AG09319 (cell line): Measurements from ENCODE around the gene LRFN3.

ENCODE experiments used
- DNase-seq: peaks from one replicate; pipeline ENCODE4 v3.0.0-alpha.2; 2010; ENCODE audit warnings: low read depth; ENCODE audit errors: extremely low read depth
- TF ChIP-seq, protein P1 (sequence below): IDR thresholded peaks from 2 replicates; pipeline ENCODE4 v1.5.1; 2011; ENCODE audit warnings: low read depth, mild to moderate bottlenecking, inconsistent platforms, low read length, moderate library complexity

Gene LRFN3

DNA sequence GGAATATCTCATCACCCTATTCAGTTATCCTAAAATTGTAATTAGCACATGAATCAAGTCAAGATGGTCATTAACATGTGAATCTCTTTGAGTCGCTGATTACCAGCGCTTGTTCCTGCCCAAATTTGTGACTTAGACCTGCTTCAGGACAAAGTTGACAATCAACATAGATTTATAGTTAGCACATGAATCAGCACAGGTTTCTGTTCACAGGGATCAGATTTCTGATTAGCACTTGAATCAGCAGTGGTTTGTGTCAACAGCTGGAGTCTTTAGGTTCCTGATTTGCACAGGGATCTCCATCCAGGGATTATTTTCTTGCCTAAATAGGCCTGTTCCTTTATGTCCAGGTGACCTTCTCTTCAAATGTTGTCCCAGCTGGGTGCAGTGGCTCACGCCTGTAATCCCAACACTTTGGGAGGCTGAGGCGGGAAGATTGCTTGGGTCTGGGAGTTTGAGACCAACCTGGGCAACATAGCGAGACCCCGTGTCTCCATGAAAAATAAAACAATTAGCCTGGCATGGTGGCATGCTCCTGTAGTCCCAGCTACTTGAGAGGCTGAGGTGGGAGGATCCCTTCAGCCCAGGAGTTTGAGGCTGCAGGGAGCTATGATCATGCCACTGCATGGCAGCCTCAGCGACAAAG lies 3.8 kb upstream of the LRFN3 start:
- no peak for DNase-seq
- TF ChIP-seq, protein P1, sequence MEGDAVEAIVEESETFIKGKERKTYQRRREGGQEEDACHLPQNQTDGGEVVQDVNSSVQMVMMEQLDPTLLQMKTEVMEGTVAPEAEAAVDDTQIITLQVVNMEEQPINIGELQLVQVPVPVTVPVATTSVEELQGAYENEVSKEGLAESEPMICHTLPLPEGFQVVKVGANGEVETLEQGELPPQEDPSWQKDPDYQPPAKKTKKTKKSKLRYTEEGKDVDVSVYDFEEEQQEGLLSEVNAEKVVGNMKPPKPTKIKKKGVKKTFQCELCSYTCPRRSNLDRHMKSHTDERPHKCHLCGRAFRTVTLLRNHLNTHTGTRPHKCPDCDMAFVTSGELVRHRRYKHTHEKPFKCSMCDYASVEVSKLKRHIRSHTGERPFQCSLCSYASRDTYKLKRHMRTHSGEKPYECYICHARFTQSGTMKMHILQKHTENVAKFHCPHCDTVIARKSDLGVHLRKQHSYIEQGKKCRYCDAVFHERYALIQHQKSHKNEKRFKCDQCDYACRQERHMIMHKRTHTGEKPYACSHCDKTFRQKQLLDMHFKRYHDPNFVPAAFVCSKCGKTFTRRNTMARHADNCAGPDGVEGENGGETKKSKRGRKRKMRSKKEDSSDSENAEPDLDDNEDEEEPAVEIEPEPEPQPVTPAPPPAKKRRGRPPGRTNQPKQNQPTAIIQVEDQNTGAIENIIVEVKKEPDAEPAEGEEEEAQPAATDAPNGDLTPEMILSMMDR = no peak

DNA sequence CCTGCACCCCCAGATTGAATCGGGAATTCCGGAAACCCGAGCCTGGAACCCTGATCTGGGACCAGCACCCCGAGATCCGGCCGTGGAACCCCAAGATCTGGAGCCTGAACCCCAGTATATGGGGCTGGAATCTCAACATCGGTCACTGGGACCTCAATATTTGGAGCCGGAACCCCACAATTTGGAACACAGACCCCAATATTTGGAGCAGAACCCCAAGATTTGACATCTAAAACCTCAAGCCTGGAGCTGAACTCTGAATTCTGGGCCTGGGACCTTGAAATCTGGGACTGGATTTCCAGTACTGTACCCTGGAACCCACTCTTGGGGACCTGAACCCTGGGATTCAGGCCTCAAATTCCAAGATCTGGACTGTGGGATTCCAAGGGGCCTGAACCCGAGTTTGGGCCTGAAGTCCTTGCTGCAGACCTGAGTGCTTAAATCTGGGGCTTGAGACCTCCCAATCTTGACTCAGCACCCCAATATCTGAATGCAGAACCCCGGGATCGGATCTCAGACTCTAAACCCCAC lies 629 bp downstream of the LRFN3 start:
- TF ChIP-seq, protein P1 = no peak
- DNase-seq = no peak

DNA sequence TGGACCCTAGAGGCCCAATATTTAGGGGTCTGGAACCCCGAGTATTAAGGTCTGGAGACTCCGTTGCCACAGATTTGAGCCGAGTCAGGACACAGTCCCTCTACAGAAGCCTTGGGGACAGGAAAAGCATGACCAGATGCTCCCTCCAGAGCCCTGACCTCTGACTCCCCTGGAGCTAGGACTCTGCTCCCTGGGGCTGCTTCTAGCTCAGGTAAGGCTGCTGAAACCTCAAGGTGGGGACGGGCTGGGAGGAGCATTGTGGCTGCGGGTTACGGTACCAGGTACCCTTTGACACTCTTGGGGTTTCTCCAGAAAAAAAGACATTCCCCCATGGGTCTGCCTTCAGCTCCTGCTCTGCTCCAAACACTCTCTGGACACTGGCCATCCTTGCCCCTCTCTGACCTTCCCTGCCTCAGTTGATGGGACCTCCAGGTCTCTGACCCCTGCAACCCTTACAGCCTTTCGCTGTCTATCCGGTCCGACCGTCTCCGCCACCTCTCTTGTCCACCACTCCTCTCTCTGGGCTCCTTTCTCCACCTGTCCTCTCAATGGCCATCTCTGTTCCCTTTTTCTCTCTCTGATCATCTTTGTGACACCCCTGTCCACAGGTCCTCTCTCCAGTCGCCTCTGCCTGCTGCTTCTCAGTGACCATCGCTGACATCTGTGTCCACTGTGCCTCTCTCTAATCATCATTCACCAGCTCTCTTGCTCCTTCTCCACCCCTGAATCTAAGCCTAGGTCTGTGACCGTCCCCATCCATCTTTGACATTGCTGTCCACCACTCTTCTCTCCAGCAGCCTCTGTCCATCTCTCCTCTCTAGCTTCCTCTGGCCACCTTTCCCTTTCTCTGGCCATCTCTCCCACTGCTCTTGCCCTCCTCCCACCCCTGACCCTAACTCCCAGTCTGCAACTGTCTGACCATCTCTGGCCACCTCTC lies 1.4 kb downstream of the LRFN3 start:
- TF ChIP-seq, protein P1 = no peak
- DNase-seq = no peak

DNA sequence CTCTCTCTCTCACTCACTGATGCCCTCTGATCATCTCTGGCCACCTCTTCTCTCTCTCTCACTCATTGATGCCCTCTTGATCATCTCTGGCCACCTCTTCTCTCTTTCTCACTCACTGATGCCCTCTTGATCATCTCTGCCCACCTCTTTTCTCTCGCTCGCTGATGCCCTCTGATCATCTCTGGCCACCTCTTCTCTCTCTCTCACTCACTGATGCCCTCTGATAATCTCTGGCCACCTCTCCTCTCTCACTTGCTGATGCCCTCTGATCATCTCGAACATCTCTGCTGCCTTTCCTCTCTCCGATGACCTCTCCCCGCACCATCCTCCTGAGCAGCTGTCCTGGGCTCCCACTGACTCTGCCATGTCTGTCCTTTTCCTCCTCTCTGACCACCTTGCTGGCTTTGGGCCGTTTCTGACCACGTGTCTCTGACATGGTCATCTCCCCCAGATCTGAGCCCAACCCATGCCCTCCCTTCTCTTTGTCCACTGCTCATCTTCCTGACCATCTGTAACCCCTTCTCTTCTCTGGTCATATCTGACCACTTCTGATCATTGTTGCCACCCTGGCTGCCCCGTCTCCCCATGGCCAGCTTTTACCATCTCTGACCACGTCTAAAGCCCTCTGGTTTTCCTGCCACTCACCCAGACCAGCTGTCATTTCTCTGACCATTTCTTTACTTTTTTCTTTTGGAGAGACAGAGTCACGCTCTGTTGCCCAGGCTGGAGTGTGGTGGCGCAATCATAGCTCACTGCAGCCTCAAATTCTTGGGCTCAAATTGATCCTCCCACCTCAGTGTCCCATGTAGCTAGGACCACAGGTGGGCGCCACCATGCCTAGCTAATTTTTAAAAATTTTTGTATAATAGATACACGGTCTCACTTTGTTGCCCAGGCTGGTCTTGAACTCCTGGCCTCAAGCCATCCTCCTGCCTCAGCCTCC lies 2.4 kb downstream of the LRFN3 start:
- TF ChIP-seq, protein P1 = no peak

DNA sequence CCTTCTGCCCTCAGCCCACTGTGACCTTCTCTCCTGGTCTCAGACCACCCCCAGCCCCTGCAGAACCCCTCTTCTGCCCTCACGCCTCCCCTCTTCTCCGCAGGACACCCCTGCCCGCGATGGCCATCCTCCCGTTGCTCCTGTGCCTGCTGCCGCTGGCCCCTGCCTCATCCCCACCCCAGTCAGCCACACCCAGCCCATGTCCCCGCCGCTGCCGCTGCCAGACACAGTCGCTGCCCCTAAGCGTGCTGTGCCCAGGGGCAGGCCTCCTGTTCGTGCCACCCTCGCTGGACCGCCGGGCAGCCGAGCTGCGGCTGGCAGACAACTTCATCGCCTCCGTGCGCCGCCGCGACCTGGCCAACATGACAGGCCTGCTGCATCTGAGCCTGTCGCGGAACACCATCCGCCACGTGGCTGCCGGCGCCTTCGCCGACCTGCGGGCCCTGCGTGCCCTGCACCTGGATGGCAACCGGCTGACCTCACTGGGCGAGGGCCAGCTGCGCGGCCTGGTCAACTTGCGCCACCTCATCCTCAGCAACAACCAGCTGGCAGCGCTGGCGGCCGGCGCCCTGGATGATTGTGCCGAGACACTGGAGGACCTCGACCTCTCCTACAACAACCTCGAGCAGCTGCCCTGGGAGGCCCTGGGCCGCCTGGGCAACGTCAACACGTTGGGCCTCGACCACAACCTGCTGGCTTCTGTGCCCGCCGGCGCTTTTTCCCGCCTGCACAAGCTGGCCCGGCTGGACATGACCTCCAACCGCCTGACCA lies 3.3 kb downstream of the LRFN3 start:
- no peak for DNase-seq
- TF ChIP-seq, protein P1 = no peak

More for the DNA sequence above, 2.4 kb downstream of the LRFN3 start:
- no peak for DNase-seq

DNA sequence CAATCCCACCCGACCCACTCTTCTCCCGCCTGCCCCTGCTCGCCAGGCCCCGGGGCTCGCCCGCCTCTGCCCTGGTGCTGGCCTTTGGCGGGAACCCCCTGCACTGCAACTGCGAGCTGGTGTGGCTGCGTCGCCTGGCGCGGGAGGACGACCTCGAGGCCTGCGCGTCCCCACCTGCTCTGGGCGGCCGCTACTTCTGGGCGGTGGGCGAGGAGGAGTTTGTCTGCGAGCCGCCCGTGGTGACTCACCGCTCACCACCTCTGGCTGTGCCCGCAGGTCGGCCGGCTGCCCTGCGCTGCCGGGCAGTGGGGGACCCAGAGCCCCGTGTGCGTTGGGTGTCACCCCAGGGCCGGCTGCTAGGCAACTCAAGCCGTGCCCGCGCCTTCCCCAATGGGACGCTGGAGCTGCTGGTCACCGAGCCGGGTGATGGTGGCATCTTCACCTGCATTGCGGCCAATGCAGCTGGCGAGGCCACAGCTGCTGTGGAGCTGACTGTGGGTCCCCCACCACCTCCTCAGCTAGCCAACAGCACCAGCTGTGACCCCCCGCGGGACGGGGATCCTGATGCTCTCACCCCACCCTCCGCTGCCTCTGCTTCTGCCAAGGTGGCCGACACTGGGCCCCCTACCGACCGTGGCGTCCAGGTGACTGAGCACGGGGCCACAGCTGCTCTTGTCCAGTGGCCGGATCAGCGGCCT lies 4.1 kb downstream of the LRFN3 start:
- no peak for DNase-seq
- TF ChIP-seq, protein P1 = no peak
